H9 (cell line): ENCODE results near the gene POP4. TPM values are rescaled to one million over a fixed set of nuclear protein-coding genes. Genes with fewer than 3 reads are reported as not detected.

ENCODE experiments used
- DNase-seq: peaks from one replicate; pipeline ENCODE4 v3.0.0-alpha.2; 2017
- H2AFZ ChIP-seq: one replicate; pipeline ENCODE4 v1.6.1; 2013; ENCODE audit warnings: mild to moderate bottlenecking, low read length, control low read depth, moderate library complexity
- H2AK5ac ChIP-seq: 2 replicates; pipeline ENCODE4 v1.6.1; 2013; ENCODE audit warnings: low read length, control low read depth, mixed read lengths; ENCODE audit not compliant: insufficient read length
- H2BK120ac ChIP-seq: one replicate; pipeline ENCODE4 v1.6.1; 2013; ENCODE audit warnings: low read depth, mild to moderate bottlenecking, low read length, control low read depth, inconsistent platforms; ENCODE audit not compliant: poor library complexity, severe bottlenecking
- H2BK12ac ChIP-seq: 2 replicates; pipeline ENCODE4 v1.6.1; 2013; ENCODE audit warnings: low read length, control low read depth, mixed read lengths, low read depth; ENCODE audit not compliant: insufficient read length
- H2BK15ac ChIP-seq: 2 replicates; pipeline ENCODE4 v1.6.1; 2013; ENCODE audit warnings: low read depth, low read length, control low read depth
- H2BK20ac ChIP-seq: one replicate; pipeline ENCODE4 v1.6.1; 2013; ENCODE audit warnings: low read depth, mild to moderate bottlenecking, low read length, control low read depth, inconsistent platforms; ENCODE audit not compliant: poor library complexity, severe bottlenecking
- H2BK5ac ChIP-seq: 2 replicates; pipeline ENCODE4 v1.6.1; 2013; ENCODE audit warnings: low read length, control low read depth, mixed read lengths; ENCODE audit not compliant: insufficient read length
- H3K14ac ChIP-seq: 2 replicates; pipeline ENCODE4 v1.6.1; 2013; ENCODE audit warnings: low read length, control low read depth; ENCODE audit not compliant: insufficient read depth
- H3K18ac ChIP-seq: 2 replicates; pipeline ENCODE4 v1.6.1; 2013; ENCODE audit warnings: low read depth, mild to moderate bottlenecking, mixed read lengths, low read length, control low read depth; ENCODE audit not compliant: insufficient read length
- H3K23ac ChIP-seq: 2 replicates; pipeline ENCODE4 v1.6.1; 2013; ENCODE audit warnings: low read length, control low read depth, mixed read lengths, low read depth; ENCODE audit not compliant: insufficient read length
- H3K23me2 ChIP-seq: 2 replicates; pipeline ENCODE4 v1.6.1; 2013; ENCODE audit warnings: low read depth, mild to moderate bottlenecking, mixed read lengths, low read length, control low read depth; ENCODE audit not compliant: insufficient read length, poor library complexity, severe bottlenecking
- H3K27ac ChIP-seq: 2 replicates; pipeline ENCODE4 v1.5.1; 2013; ENCODE audit warnings: low read length, control low read depth, mixed read lengths, low read depth; ENCODE audit not compliant: insufficient read length
- H3K27me3 ChIP-seq: 2 replicates; pipeline ENCODE4 v1.6.1; 2013; ENCODE audit warnings: low read length, control low read depth, inconsistent platforms; ENCODE audit not compliant: insufficient read depth
- H3K4ac ChIP-seq: 2 replicates; pipeline ENCODE4 v1.6.1; 2013; ENCODE audit warnings: low read depth, mild to moderate bottlenecking, control low read depth, inconsistent platforms, low read length, moderate library complexity
- H3K4me1 ChIP-seq: 2 replicates; pipeline ENCODE4 v1.6.1; 2013; ENCODE audit warnings: low read length, control low read depth, inconsistent platforms; ENCODE audit not compliant: insufficient read depth
- H3K4me2 ChIP-seq: 2 replicates; pipeline ENCODE4 v1.6.1; 2013; ENCODE audit warnings: low read length, control low read depth, mixed read lengths; ENCODE audit not compliant: insufficient read length, insufficient read depth
- H3K56ac ChIP-seq: 2 replicates; pipeline ENCODE4 v1.6.1; 2013; ENCODE audit warnings: low read depth, mild to moderate bottlenecking, mixed read lengths, low read length, control low read depth; ENCODE audit not compliant: insufficient read length
- H3K79me1 ChIP-seq: 2 replicates; pipeline ENCODE4 v1.6.1; 2013; ENCODE audit warnings: low read depth, mild to moderate bottlenecking, moderate library complexity, low read length, control low read depth, inconsistent platforms; ENCODE audit not compliant: insufficient read depth, poor library complexity, severe bottlenecking
- H3K79me2 ChIP-seq: 2 replicates; pipeline ENCODE4 v1.6.1; 2013; ENCODE audit warnings: low read length, control low read depth, inconsistent platforms; ENCODE audit not compliant: insufficient read depth
- H3K9ac ChIP-seq: 2 replicates; pipeline ENCODE4 v1.6.1; 2013; ENCODE audit warnings: low read length, control low read depth, mixed read lengths; ENCODE audit not compliant: insufficient read length; ENCODE audit errors: extremely low read depth
- H3K9me3 ChIP-seq: one replicate; pipeline ENCODE4 v1.6.1; 2013; ENCODE audit warnings: low read depth, low read length, inconsistent platforms; ENCODE audit not compliant: control insufficient read depth
- H3T11ph ChIP-seq: one replicate; pipeline ENCODE4 v1.6.1; 2013; ENCODE audit warnings: mild to moderate bottlenecking, low read length, control low read depth, inconsistent platforms
- H4K20me1 ChIP-seq: one replicate; pipeline ENCODE4 v1.6.1; 2013; ENCODE audit not compliant: control insufficient read depth, insufficient read length, insufficient read depth
- H4K5ac ChIP-seq: 2 replicates; pipeline ENCODE4 v1.6.1; 2013; ENCODE audit warnings: low read depth, mild to moderate bottlenecking, mixed read lengths, low read length, control low read depth; ENCODE audit not compliant: insufficient read length
- H4K8ac ChIP-seq: replicated peaks from 2 replicates; pipeline ENCODE4 v1.6.1; 2013; ENCODE audit warnings: low read length, control low read depth, mixed read lengths, low read depth; ENCODE audit not compliant: insufficient read length
- H4K91ac ChIP-seq: 2 replicates; pipeline ENCODE4 v1.6.1; 2013; ENCODE audit warnings: low read depth, mild to moderate bottlenecking, moderate library complexity, mixed read lengths, low read length, control low read depth; ENCODE audit not compliant: insufficient read length
- H3K27ac Mint-ChIP-seq, 3 experiments: 2 replicates in 2 of 3; 3 replicates in 1 of 3; pipeline ENCODE4 v1.8.0; 2020 to 2021; ENCODE audit warnings: mixed read lengths in 3 of 3, mild to moderate bottlenecking in 1 of 3, moderate library complexity in 1 of 3
- H3K27me3 Mint-ChIP-seq: 2 replicates; pipeline ENCODE4 v1.8.0; 2021; ENCODE audit warnings: low read depth, mild to moderate bottlenecking, moderate library complexity, mixed read lengths
- H3K36me3 Mint-ChIP-seq, 3 experiments: 2 replicates in 2 of 3; 3 replicates in 1 of 3; pipeline ENCODE4 v1.8.0; 2020 to 2021; ENCODE audit warnings: low read depth in 3 of 3, mixed read lengths in 3 of 3; ENCODE audit not compliant: insufficient read depth in 1 of 3
- H3K4me1 Mint-ChIP-seq, 2 experiments: 2 replicates each; pipeline ENCODE4 v1.8.0; 2020; ENCODE audit warnings: mixed read lengths in 2 of 2
- H3K4me3 Mint-ChIP-seq, 2 experiments: 2 replicates in 1 of 2; 3 replicates in 1 of 2; pipeline ENCODE4 v1.8.0; 2020 to 2021; ENCODE audit warnings: mild to moderate bottlenecking in 2 of 2, mixed read lengths in 2 of 2, moderate library complexity in 1 of 2
- H3K9me3 Mint-ChIP-seq, 2 experiments: 2 replicates in 1 of 2; 3 replicates in 1 of 2; pipeline ENCODE4 v1.8.0; 2020; ENCODE audit warnings: mild to moderate bottlenecking in 2 of 2, mixed read lengths in 2 of 2, moderate library complexity in 1 of 2
- WGBS: extraction: QIAGEN DNeasy Blood & Tissue Kit; methylation state at CpG from one replicate; pipeline ENCODE4 v1.1.7; 2013; ENCODE audit warnings: missing lambda C conversion rate, low lambda C conversion rate, mixed read lengths; ENCODE audit not compliant: insufficient read length; ENCODE audit errors: extremely low coverage; 5-methylcytosine and 5-hydroxymethylcytosine counted together
- total RNA-seq: library from RNA; stranded (reverse); gene quantifications from 2 replicates; pipeline ENCODE4 v1.2.1, GENCODE V29; 2021
- TF ChIP-seq, protein P1 (sequence below): fragments of 200-600 bp; sonication (generic); conservative IDR thresholded peaks from 3 replicates; pipeline ENCODE4 v1.8.0; 2021; ENCODE audit warnings: antibody characterized with exemption, mild to moderate bottlenecking

Gene POP4
- total RNA-seq, 1 experiment from 2014 or later: 51.4 TPM

DNA sequence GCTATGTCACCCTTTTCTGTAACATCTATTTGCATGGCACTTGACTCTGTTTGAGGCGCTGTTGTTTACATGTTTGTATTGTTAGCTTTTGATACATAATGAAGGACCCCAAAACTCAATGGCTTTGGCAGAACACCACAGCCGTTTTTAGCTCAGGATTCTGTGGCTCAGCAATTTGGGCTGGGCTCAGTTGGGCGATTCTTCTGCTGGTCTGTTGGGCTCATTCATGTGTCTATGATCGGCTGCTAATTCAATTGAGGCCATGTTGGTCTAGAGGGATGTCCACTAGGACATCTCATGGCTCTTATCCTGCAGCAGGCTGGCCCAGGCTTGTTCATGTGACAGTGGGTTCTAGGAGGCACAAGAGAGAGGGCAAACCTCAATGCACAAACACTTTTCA lies 46.3 kb upstream of the POP4 start:
- Histone ChIP-seq H2BK120ac (no peak overlapping the region), H3K18ac (no peak overlapping the region), H2BK5ac (no peak overlapping the region), H3K4ac (no peak overlapping the region), H3K9ac (no peak overlapping the region), H4K91ac (no peak overlapping the region), H3K79me1 (no peaks in the 10 kb centered on the region), H3K79me2 (no peaks in the 10 kb centered on the region), H3T11ph (no peak overlapping the region), H3K4me1 (no peaks in the 10 kb centered on the region), H4K20me1 (no peaks in the 10 kb centered on the region), H3K4me2 (no peak overlapping the region), H3K23ac (no peak overlapping the region), H2AK5ac (no peak overlapping the region), H4K5ac (no peak overlapping the region), H2BK20ac (no peak overlapping the region), H2AFZ (no peak overlapping the region), H2BK15ac (no peak overlapping the region), H3K23me2 (no peaks in the 10 kb centered on the region), H3K27me3 (no peaks in the 10 kb centered on the region), H3K56ac (no peak overlapping the region), H4K8ac (no peak overlapping the region), H3K27ac (no peak overlapping the region), H2BK12ac (no peak overlapping the region), H3K9me3 (peaks cover 6% of the 10 kb centered on the region), H3K14ac (no peak overlapping the region)
- H3K27me3 Mint-ChIP-seq: peaks cover 39% of the 10 kb centered on the region
- no peak for DNase-seq
- no peak overlapping the region for H3K4me3 Mint-ChIP-seq
- TF ChIP-seq, protein P1, sequence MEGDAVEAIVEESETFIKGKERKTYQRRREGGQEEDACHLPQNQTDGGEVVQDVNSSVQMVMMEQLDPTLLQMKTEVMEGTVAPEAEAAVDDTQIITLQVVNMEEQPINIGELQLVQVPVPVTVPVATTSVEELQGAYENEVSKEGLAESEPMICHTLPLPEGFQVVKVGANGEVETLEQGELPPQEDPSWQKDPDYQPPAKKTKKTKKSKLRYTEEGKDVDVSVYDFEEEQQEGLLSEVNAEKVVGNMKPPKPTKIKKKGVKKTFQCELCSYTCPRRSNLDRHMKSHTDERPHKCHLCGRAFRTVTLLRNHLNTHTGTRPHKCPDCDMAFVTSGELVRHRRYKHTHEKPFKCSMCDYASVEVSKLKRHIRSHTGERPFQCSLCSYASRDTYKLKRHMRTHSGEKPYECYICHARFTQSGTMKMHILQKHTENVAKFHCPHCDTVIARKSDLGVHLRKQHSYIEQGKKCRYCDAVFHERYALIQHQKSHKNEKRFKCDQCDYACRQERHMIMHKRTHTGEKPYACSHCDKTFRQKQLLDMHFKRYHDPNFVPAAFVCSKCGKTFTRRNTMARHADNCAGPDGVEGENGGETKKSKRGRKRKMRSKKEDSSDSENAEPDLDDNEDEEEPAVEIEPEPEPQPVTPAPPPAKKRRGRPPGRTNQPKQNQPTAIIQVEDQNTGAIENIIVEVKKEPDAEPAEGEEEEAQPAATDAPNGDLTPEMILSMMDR: no peak
- H3K27ac Mint-ChIP-seq: no peak overlapping the region
- no CpG with 5 or more reads among the region's 4 CpGs for WGBS
- peaks cover 36 to 38% of the 10 kb centered on the region in 2 experiments for H3K9me3 Mint-ChIP-seq
- peaks cover 2 to 3% of the 10 kb centered on the region in 2 experiments; a peak in 3 of 4 replicates for H3K4me1 Mint-ChIP-seq
- H3K36me3 Mint-ChIP-seq: peaks cover 2 to 4% (median 4%) of the 10 kb centered on the region in 3 experiments; a peak in 6 of 7 replicates
